Astrocyte (in vitro differentiated cells and primary cell): ENCODE measurements around the gene ATAD2B. TPM values are rescaled to one million over a fixed set of nuclear protein-coding genes. Genes with fewer than 3 reads are reported as not detected.

Experiments used
- DNase-seq: peaks from one replicate; pipeline ENCODE4 v3.0.0-alpha.2; 2010; ENCODE audit warnings: low read depth
- FAIRE-seq: peaks from 2 replicates; lab custom pipeline; 2011; peaks lifted over from hg19 to GRCh38; lab: Jason Lieb, UNC
- H2AFZ ChIP-seq: 2 replicates; pipeline ENCODE4 v1.6.0; 2012; ENCODE audit warnings: low read depth, low read length, inconsistent platforms
- H3K27ac ChIP-seq: 2 replicates; pipeline ENCODE4 v1.5.1; 2011; ENCODE audit warnings: low read depth, low read length, inconsistent platforms
- H3K27me3 ChIP-seq: 2 replicates; pipeline ENCODE4 v1.6.0; 2011; ENCODE audit warnings: low read length, inconsistent platforms; ENCODE audit not compliant: insufficient read depth
- H3K36me3 ChIP-seq: 2 replicates; pipeline ENCODE4 v1.5.1; 2011; ENCODE audit warnings: low read length, inconsistent platforms; ENCODE audit not compliant: insufficient read depth
- H3K4me1 ChIP-seq: 2 replicates; pipeline ENCODE4 v1.5.1; 2011; ENCODE audit warnings: low read length, inconsistent platforms; ENCODE audit not compliant: insufficient read depth
- H3K4me2 ChIP-seq: 2 replicates; pipeline ENCODE4 v1.6.0; 2012; ENCODE audit warnings: low read length, inconsistent platforms
- H3K4me3 ChIP-seq: 2 replicates; pipeline ENCODE4 v1.5.1; 2011; ENCODE audit warnings: low read depth, mild to moderate bottlenecking, low read length, inconsistent platforms; ENCODE audit not compliant: insufficient read depth
- H3K79me2 ChIP-seq: 2 replicates; pipeline ENCODE4 v1.6.0; 2012; ENCODE audit warnings: mild to moderate bottlenecking, low read length, inconsistent platforms; ENCODE audit not compliant: insufficient read depth
- H3K9ac ChIP-seq: 2 replicates; pipeline ENCODE4 v1.6.0; 2012; ENCODE audit warnings: mild to moderate bottlenecking, low read length, inconsistent platforms
- H3K9me3 ChIP-seq: 2 replicates; pipeline ENCODE4 v1.5.1; 2012; ENCODE audit warnings: low read depth, mild to moderate bottlenecking, low read length, inconsistent platforms; ENCODE audit not compliant: insufficient read depth
- H4K20me1 ChIP-seq: 2 replicates; pipeline ENCODE4 v1.6.0; 2012; ENCODE audit warnings: low read length, inconsistent platforms; ENCODE audit not compliant: insufficient read depth
- H3K27ac Mint-ChIP-seq: one replicate; pipeline ENCODE4 v1.8.0; 2021; ENCODE audit warnings: mild to moderate bottlenecking, mixed read lengths; ENCODE audit not compliant: unreplicated experiment
- H3K27me3 Mint-ChIP-seq: one replicate; pipeline ENCODE4 v1.8.0; 2021; ENCODE audit warnings: low read depth, mixed read lengths; ENCODE audit not compliant: unreplicated experiment
- H3K36me3 Mint-ChIP-seq: one replicate; pipeline ENCODE4 v1.8.0; 2021; ENCODE audit warnings: low read depth, mixed read lengths; ENCODE audit not compliant: unreplicated experiment
- H3K4me1 Mint-ChIP-seq: one replicate; pipeline ENCODE4 v1.8.0; 2021; ENCODE audit warnings: low read depth, mixed read lengths; ENCODE audit not compliant: unreplicated experiment
- H3K4me3 Mint-ChIP-seq: one replicate; pipeline ENCODE4 v1.8.0; 2021; ENCODE audit warnings: mild to moderate bottlenecking, moderate library complexity, mixed read lengths; ENCODE audit not compliant: unreplicated experiment
- H3K9me3 Mint-ChIP-seq: one replicate; pipeline ENCODE4 v1.8.0; 2021; ENCODE audit warnings: mild to moderate bottlenecking, mixed read lengths; ENCODE audit not compliant: unreplicated experiment
- EZH2 ChIP-seq: IDR thresholded peaks from 2 replicates; pipeline ENCODE4 v1.6.1; 2012; ENCODE audit warnings: mild to moderate bottlenecking, low read length, inconsistent platforms; ENCODE audit not compliant: insufficient read depth
- total RNA-seq: library from RNA; stranded (reverse); gene quantifications from 2 replicates; pipeline ENCODE4 v1.2.1, GENCODE V29; 2021
- TF ChIP-seq, protein P1 (sequence below): IDR thresholded peaks from 2 replicates; pipeline ENCODE4 v1.5.1; 2011; ENCODE audit warnings: low read depth, mild to moderate bottlenecking, inconsistent platforms, low read length, moderate library complexity; ENCODE audit not compliant: insufficient read depth

ATAD2B gene
- total RNA-seq, 1 donor from 2014 or later: 12.2 TPM

DNA sequence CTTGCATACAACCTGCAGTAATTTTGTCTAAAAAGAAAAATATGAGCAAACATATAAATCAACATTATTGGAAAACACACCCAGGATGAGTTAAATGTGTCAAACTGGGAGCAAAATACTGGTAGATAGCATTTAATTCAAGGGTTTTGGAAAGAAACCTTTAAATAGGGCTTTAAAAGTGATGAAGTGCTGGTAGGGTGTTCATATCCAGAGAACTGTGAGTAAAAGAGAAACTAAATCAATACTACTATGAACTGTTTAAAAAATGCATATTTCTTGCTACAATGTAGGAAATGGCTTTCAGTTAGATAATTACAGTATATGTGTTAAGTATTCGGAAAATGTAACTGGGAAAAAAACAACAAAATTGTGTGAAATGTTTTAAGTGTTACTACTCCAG, 117.8 kb downstream of the ATAD2B start:
- Mint-ChIP-seq H3K27me3 (no peaks in the 10 kb centered on the region), H3K9me3 (no peaks in the 10 kb centered on the region), H3K4me3 (no peak overlapping the region), H3K4me1 (no peaks in the 10 kb centered on the region), H3K36me3 (no peaks in the 10 kb centered on the region), H3K27ac (no peak overlapping the region)
- no peak overlapping the region for H2AFZ ChIP-seq
- no peak overlapping the region for H3K27ac ChIP-seq
- H3K27me3 ChIP-seq: no peaks in the 10 kb centered on the region
- DNase-seq (no peak), FAIRE-seq (no peak)
- H3K9ac ChIP-seq: no peak overlapping the region
- no peaks in the 10 kb centered on the region for H3K79me2 ChIP-seq
- H3K4me1 ChIP-seq: no peaks in the 10 kb centered on the region
- no peaks in the 10 kb centered on the region for H3K9me3 ChIP-seq
- H3K4me2 ChIP-seq: no peak overlapping the region
- TF ChIP-seq EZH2: no peak
- TF ChIP-seq, protein P1, sequence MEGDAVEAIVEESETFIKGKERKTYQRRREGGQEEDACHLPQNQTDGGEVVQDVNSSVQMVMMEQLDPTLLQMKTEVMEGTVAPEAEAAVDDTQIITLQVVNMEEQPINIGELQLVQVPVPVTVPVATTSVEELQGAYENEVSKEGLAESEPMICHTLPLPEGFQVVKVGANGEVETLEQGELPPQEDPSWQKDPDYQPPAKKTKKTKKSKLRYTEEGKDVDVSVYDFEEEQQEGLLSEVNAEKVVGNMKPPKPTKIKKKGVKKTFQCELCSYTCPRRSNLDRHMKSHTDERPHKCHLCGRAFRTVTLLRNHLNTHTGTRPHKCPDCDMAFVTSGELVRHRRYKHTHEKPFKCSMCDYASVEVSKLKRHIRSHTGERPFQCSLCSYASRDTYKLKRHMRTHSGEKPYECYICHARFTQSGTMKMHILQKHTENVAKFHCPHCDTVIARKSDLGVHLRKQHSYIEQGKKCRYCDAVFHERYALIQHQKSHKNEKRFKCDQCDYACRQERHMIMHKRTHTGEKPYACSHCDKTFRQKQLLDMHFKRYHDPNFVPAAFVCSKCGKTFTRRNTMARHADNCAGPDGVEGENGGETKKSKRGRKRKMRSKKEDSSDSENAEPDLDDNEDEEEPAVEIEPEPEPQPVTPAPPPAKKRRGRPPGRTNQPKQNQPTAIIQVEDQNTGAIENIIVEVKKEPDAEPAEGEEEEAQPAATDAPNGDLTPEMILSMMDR: no peak
- no peak overlapping the region for H3K4me3 ChIP-seq
- peaks cover 3% of the 10 kb centered on the region for H3K36me3 ChIP-seq
- no peaks in the 10 kb centered on the region for H4K20me1 ChIP-seq

DNA sequence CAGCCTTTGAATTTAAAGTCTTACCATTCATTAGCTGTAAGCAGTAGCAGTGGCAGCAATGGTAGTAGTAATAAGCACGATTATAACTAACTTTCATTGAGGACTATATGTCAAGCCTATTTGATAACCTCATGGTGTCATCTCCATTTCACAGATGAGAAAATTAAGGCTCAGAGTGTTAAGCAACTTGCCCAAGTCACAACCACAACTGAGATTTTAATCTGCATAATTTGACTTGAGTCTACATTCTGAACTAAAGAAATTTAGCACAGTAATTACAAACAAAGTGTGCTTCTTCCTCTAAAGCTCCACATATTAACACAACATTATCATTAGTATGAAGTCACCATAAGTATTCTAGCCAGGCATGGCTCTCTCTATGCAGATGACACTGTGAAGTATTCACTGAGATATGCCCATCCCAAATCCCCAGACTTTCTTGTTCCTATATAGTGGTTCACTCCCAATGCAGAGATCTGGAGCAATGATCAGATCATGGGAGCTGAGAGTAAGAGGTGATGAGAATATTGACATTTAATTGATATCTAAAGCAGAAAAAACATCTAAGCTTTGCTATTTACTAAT, 120.2 kb downstream of the ATAD2B start:
- Histone ChIP-seq H3K9me3 (no peaks in the 10 kb centered on the region), H3K27ac (no peak overlapping the region), H3K4me1 (peaks cover 9% of the 10 kb centered on the region), H3K36me3 (peaks cover 3% of the 10 kb centered on the region), H3K4me2 (no peak overlapping the region), H3K9ac (no peak overlapping the region), H2AFZ (no peak overlapping the region), H4K20me1 (no peaks in the 10 kb centered on the region), H3K79me2 (no peaks in the 10 kb centered on the region), H3K4me3 (no peak overlapping the region), H3K27me3 (no peaks in the 10 kb centered on the region)
- Mint-ChIP-seq H3K9me3 (no peaks in the 10 kb centered on the region), H3K4me1 (peaks cover 3% of the 10 kb centered on the region), H3K27me3 (no peaks in the 10 kb centered on the region), H3K27ac (no peak overlapping the region), H3K4me3 (no peak overlapping the region), H3K36me3 (no peaks in the 10 kb centered on the region)
- FAIRE-seq: no peak
- TF ChIP-seq EZH2: no peak
- TF ChIP-seq, protein P1: no peak
- DNase-seq: no peak

DNA sequence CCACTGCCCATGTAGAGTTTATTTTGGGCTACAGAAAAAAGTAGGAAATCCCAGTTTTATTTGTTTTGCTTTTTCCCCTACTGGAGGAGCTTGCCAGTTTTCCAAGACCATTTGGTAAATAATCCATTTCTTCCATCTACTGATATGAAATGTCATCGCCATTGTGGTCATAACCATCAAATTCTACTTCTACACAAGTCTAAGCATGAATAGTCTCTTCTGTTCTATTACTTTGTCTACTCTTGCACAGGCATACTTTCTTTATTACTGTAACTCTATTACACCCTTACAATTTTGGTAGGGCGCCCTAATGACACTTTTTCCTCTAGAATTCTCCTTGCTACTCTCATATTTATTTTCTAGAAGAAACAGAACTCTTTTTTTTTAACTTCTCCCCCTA, 120.7 kb downstream of the ATAD2B start:
- Mint-ChIP-seq H3K4me1 (peaks cover 3% of the 10 kb centered on the region), H3K27ac (no peak overlapping the region), H3K9me3 (no peaks in the 10 kb centered on the region)

More for the DNA sequence above, 120.7 kb downstream of the ATAD2B start:
- Histone ChIP-seq H3K4me2 (no peak overlapping the region), H3K27ac (no peak overlapping the region), H3K9me3 (no peaks in the 10 kb centered on the region), H3K27me3 (no peaks in the 10 kb centered on the region), H3K4me3 (no peak overlapping the region), H3K79me2 (no peaks in the 10 kb centered on the region), H3K9ac (no peak overlapping the region), H2AFZ (no peak overlapping the region), H3K36me3 (peaks cover 3% of the 10 kb centered on the region), H3K4me1 (peaks cover 9% of the 10 kb centered on the region), H4K20me1 (no peaks in the 10 kb centered on the region)
- TF ChIP-seq EZH2: no peak
- TF ChIP-seq, protein P1: no peak
- H3K36me3 Mint-ChIP-seq: no peaks in the 10 kb centered on the region
- DNase-seq (no peak), FAIRE-seq (no peak)
- H3K27me3 Mint-ChIP-seq: no peaks in the 10 kb centered on the region
- H3K4me3 Mint-ChIP-seq: no peak overlapping the region
